GM19438 (cell line): ENCODE data around the gene DOCK7.

ENCODE experiments used
- ATAC-seq: cut with Tn5 transposase; IDR thresholded peaks from one replicate; pipeline ENCODE4 v1.9.1; 2021; ENCODE audit warnings: low read depth; ENCODE audit not compliant: unreplicated experiment

DOCK7 gene

DNA sequence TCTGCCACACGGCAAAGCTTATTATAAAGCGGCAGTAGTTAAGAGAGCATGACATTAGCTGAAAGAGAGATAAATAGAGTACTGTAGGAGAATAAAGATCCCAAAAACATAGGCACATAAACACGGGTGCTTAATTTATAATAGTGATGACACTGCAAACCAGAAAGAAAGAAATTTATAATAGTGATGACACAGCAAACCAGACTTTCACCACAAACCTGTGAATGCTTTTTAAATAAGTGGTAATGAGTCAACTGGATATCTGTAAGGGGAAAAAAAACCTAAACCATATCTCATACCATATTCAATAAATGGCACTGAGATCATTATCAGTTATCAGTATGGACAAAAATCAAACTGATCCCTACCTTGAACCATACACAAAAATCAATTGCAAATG lies 225.8 kb downstream of the DOCK7 start:
- no peak for ATAC-seq

DNA sequence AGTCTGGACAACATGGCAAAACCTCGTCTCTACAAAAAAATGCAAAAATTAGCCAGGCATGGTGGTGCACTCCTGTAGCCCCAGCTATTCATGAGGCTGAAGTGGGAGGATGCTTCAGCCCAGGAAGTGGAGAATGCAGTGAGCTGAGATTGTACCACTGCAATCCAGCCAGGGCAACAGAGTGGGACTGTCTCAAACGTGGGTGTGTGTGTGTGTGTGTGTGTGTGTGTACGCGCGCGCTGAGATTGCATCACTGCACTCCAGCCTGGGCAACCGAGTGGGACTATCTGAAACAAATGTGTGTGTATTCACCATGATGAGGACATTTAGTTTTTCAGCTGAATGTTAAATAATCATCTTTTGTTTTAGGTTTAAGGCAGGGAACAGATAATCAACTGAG lies 230.2 kb downstream of the DOCK7 start:
- ATAC-seq: no peak

DNA sequence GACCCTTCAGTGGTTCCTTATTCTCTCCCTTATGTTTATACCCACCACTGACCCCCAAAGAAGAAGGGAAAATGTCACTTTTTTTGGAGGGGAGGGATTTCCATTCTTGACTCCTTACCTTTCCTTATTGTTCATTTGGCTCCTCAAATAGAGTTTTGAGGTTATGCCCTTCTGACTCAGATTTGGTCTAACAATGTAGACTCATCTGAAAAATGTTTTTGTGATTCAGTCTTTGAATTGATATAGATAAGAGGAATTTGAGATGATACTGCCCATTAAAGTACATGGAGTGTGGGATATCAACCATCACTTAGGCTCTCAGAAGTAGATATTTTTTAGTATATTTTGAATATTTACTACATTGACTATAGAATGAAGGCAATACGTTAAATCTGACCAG lies 235.2 kb downstream of the DOCK7 start:
- ATAC-seq: no peak

DNA sequence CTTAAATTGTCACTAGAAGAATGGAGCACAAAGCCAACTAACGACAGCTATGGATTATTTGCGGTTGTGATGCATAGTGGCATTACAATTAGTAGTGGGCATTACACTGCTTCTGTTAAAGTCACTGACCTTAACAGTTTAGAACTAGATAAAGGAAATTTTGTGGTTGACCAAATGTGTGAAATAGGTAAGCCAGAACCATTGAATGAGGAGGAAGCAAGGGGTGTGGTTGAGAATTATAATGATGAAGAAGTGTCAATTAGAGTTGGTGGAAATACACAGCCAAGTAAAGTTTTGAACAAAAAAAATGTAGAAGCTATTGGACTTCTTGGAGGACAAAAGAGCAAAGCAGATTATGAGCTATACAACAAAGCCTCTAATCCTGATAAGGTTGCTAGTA lies 237.9 kb downstream of the DOCK7 start:
- ATAC-seq: no peak

DNA sequence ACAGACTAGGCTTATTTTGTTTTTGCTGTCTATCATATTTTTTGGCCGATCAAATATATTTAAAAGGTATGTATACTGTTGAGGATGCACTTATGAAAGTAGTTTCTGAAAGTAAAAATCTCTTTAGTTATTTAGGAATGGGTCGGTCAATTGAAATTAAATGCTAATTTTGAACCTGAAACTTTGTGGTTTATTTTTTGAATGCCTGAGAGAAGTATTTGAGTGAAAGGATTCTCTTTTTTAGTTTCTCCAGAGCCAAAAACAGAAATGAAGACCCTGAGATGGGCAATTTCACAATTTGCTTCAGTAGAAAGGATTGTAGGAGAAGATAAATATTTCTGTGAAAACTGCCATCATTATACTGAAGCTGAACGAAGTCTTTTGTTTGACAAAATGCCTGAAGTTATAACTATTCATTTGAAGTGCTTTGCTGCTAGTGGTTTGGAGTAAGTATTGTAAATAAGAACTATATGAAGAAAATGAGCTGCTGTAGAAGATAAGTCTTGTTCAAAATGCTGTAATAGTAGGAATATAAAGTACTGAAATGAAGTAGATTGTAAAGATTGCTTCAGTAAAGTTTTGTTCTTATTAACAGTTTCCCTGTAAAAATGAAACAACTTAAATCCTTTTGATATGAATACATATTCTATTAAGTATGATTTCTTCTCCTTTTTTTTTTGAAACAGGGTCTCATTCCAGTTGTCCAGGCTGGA lies 239.8 kb downstream of the DOCK7 start:
- ATAC-seq: no peak

DNA sequence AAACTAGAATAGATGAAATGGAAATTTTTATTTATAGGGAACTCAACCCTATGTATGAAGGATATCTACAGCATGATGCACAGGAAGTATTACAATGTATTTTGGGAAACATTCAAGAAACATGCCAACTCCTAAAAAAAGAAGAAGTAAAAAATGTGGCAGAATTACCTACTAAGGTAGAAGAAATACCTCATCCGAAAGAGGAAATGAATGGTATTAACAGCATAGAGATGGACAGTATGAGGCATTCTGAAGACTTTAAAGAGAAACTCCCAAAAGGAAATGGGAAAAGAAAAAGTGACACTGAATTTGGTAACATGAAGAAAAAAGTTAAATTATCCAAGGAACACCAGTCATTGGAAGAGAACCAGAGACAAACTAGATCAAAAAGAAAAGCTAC lies 243.5 kb downstream of the DOCK7 start:
- no peak for ATAC-seq

DNA sequence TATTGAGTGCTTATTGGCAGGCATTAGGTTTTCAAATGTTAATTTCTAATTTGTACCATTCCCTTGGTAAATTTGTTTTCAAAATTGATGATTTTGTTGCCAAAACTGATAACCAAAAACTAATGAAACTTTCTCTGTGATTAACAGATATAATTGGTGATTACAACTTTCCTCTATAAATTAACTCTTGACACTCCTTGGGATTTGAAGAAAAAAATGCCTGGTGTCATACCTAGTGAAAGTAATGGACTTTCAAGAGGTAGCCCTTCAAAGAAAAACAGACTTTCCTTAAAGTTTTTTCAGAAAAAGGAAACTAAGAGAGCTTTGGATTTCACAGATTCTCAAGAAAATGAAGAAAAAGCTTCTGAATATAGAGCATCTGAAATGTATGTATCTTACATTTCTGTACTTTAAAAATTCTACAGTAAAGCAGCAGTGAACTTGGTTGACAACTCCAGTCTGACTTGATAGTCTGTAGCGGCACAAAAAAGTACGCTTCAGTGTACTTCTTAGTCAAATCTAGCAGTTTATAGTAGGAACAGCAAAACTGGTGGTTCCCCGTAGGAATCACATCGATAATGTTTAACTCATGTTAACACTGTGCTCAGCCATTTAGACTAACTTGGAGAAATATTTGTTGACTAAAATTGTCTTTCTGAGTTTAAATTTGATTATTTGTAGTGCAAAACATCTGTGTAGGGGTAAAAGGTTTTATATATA lies 248.4 kb downstream of the DOCK7 start:
- ATAC-seq: peak; percentile 33

DNA sequence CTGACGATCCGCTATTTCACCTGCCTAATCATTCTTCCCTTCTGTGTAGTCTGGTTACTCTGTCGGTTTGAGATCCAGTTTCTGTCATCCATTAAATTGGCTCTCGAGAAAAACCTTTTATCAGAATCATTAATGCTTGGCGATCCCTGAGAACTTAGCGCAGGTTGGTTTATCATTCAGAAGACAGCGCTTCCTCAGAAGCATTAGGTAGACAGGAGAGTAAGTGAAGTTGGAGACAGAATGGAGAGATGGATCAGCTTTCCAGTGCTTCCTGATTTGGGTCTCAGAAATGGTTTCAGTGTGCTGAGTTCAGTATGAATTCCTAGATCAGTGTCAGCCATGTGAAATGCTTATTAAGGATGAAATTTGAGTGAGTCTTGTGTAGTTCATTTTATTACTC lies 250.0 kb downstream of the DOCK7 start:
- no peak for ATAC-seq

DNA sequence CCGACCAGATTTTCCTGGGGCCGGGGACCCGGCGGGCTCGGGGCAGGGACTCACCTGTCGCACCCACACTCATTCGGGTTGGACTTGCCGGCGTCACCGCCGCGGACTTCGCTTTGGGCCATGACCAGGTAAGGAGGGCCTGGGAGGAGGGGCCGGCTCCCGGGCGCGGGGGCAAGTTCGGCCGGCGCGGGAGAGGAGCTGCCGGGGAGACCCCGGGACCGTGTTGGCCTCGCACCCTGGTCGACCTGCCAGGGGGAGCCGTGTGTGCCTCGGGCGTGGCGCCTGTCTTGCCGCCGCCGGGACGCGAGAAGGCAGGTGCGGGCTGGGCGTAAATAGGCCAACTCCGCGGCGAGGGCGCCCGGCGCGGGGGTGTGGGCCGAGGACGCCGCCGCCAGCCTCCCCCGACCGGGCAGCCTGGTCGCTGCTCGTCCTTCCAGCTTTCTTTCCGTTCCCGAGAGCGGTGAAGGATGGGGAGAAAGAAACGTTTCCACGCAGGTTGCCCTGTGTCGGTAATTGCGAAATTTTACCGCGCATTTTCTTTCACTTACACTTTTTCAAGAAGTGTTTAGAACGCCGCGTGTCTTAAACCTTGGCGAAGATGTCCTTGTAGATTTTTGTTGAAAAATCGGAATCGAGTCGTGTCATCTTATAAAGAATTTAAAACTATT lies 250.8 kb downstream of the DOCK7 start:
- no peak for ATAC-seq

DNA sequence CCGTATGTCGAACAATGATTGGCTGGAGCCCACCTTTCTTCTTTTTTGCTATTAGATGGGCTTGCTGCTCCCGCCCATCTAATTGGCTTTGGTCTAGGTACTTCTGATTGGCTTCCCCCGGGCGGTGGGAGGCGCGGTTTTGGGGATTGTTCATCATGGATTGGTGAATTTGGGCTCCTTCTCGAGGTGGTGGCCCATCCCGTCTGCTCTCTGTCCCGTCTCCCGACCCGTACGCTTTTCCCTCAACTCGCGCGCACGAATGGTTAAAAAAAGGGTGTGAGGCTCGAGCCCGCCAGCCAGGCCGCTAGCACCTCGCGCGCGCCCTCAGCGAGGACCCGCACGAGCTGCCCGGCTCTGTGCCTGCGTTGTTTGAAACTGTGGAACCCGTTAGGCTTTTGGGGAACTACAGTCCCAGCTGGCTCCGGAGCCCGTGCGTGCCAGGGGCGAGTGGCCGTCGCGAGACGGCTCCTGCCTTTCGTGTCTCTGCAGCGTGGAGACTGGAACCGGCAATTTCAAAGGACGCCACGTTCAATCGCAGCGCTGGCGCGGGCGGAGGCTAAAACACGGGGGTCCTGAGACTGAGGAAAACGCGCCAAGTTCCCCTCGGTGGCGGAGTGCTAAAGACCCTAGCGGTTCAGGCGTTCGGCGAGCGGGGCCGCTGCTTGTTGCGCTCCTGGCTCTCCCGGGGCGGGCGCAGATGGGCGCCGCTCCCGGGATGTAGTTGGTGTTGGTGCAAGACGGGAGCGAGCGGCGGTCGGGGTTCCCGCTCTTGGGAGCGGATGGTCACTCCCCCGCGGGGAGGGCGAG lies 251.5 kb downstream of the DOCK7 start, which contains the start of gene USP1:
USP1 (plus strand) TSS at position 584 of the 807 bp plus-strand sequence. CDS start 2,819 bp downstream, outside the sequence.
- peak; percentile 63 for ATAC-seq

DNA sequence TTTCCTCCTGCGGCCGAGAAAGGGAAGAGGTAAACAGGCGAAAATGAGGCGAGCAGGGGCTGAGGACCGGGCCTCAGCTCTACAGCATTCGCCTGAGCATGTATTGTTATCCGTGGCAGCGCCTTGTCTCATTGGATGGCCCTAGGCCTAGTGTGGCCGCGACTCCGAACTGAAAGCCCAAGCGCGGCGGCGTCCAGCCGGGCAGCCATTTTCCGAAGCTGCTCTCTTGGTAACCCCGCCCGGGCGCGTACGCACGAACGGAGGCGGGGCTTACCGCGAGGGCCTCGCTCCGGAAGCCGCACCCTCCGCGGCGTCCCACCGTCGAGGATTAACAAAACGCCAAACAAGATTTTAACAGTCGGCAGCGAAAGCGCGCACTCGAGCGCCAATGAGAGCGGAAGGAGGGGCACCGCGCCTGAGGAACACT lies 252.1 kb downstream of the DOCK7 start:
- peak; percentile 65 for ATAC-seq

DNA sequence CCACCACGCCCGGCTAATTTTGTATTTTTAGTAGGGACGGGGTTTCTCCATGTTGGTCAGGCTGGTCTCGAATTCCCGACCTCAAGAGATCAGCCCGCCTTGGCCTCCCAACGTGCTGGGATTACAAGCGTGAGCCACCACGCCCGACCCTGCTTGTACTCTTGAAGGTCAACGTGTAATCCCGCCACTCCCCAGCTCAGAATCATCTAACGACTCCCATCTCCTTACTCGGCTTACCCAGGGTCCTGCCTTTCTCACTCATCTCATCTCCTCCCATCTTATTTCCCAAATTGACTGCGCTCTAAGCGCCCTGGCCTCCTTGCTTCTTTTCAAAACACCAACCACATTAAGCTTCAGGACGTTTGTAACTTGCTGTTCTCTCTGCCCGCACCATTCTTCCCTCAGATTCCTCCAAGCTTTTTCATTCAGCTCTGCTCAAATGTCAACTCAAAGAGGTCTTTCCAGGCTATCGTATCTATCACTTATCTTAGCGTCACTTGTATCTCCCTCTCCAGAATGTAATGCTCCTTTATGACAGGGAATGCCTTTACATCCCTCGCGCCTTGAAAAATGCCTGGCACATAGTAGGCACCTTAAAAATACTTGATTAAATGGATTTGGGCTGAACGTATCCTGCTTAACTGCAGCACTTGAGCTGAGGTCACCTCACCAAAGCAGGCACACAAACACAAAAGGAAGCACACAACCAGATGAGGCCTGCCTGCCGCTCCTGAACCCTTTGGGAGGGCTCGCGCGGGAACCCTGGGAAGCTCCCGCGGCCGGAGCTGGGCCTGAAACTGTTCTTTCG lies 252.8 kb downstream of the DOCK7 start:
- ATAC-seq: no peak

DNA sequence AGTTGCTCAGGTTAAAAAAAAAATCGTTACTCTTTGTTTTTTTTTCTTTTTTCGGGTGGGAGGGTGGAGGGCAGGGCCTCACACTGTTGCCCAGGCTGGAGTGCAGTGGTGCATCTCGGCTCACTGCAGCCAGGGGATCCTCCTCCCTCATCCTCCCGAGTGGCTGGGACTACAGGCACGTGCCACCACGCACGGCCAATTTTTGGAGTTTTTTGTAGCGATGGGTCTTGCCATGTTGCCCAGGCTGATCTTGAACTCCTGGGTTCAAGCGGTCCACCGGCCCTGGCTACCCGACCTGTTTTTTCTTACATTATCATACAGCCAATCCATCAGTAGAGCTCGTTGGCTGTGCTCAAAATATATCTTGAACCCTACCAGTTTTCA lies 253.6 kb downstream of the DOCK7 start:
- no peak for ATAC-seq

DNA sequence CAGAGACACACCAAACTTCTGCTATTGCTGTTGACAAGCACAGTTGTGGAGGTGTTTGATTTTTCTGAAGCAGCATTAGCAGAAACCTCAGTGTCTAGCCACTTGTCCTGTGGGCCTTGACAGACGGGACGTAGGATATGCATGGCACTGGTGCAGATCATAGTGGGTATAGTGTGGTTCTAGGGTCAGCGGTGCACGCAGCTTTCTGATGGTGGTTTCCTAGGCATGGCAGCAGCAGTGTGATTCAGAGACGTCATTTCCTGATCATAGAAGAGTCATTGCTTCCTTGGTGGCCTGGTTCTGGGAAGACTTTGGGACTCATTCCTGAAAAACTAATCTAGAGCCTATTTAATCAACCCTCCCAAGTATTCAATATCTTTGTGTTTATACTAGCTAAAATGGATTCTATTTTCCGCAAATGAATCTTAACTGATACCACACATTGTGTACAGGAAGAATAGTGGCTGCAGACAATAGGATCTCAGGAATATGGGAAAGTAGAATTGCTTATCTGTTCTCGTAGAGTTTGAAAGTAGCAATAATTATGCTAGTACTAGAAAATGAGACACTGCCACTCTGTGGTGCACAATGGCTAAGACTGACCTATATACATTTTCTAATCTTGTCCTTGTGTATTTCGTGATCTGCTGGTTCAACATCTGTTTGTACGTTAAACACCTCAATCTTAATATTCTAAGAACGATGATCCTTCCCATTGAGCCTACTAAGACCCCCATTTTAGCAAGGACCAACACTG lies 254.1 kb downstream of the DOCK7 start:
- no peak for ATAC-seq

DNA sequence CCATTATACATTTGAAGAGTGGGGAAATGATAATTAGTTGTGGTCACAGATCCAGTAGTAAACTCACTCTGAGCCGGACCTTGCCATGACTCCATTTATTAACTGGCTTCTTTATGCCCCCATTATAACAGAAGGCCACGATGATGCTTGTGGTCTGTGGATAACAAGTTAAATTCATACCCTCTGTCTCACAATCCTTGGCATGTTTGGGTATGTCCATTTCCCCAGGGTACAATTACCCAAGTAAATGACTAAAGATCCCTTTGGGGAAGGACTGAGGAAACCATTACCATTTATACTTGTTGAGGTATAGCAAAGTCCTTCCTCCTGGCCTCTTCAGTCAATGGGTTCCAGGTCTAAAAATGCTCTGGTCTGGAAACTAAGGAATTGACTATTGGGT lies 258.6 kb downstream of the DOCK7 start:
- no peak for ATAC-seq

DNA sequence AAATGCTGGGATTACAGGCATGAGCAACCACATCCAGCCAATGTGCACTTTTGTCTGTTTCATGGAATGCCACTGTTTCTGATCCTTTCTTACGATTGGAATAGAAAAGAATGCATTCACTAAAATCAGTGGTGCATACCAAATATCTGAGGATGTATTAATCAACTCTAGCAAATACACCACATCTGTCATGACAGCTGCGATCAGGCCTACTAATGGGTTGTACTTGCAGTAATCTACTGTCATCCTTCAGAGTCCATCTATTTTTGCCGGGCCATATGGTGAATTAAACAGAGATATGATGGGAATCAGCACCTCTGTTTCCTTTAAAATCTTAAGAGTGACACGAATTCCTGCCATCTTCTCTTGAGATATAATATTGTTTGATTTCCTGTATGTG lies 259.8 kb downstream of the DOCK7 start:
- no peak for ATAC-seq

DNA sequence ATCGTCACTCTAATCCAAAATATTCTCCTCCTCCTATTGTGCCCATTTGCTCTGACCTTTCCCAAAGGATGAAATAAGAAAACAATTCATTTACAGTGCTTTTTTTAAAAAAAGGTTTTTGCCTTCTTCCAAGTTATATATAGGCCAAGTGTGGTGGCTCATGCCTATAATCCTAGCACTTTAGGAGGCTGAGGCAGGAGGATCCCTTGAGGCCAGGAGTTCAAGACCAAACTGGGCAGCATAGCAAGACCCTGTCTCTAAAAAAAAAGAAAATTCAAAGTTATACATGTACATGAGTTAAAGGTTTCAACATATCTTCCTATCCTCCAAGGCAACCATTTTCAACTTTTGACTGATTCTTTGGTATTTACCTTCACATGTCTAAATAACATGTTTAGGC lies 261.4 kb downstream of the DOCK7 start:
- no peak for ATAC-seq

DNA sequence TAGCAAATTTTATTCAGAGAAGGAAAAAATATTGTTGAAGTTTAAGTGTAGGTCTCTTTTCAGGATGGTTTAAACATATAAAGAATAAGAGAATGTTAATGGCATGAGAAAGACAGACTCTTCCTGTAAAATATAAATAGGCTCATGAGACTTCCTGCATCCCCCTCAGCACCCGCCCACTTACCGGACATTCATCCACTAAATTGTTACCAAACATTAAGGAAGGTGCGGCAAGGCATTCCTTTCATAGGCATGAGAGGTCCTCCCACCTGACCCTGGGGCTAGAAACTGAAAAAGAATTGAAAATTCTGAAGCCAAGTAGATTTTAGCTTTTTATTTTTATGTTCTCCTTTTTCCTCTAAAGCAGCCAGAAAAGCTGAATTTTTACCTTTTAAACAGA lies 261.9 kb downstream of the DOCK7 start:
- ATAC-seq: no peak

DNA sequence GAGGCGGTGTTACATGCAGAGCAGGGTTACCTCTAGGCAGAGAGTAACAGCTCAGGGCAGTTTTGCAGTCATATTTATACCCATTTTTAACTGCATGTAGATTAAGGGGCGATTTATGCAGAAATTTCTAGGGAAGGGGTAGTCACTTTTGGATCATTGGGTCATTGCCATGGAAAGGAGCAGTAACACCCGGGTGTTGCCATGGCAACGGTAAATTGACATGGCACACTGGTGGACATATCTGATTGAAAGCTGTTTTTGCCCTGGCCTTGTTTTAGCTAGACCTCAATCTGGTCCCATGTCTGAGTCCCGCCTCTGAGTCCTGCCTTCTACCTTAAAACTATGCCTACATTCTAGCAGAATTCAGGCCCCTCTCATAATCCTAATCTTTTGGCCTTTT lies 263.1 kb downstream of the DOCK7 start:
- ATAC-seq: no peak
